ENCODE measurements around the gene COBL.

Gene COBL

GRCh38 chr7:51321961-51322515, 5.4 kb upstream of the COBL start:
- TF ChIP-seq TAF1 (IDR thresholded peaks at IDR 0.05; ENCODE audit: borderline replicate concordance, insufficient read depth, low read length) (no peak), SIN3A (IDR thresholded peaks at IDR 0.05; ENCODE audit: borderline replicate concordance, insufficient read depth, low read length) (no peak), POLR2AphosphoS5 (IDR thresholded peaks at IDR 0.05; ENCODE audit: low read depth, low read length) (no peak), FOXP2 (optimal IDR thresholded peaks at IDR 0.05; ENCODE audit: borderline replicate concordance, extremely low read depth, extremely low read length, insufficient read depth) (no peak), REST (IDR thresholded peaks at IDR 0.05; ENCODE audit: insufficient read depth in 1 of 2, low read depth in 2 of 2, low read length in 2 of 2) (no peak)

GRCh38 chr7:51318886-51319579, 2.4 kb upstream of the COBL start:
- no peak for TF ChIP-seq REST (IDR thresholded peaks at IDR 0.05; ENCODE audit: insufficient read depth in 1 of 2, low read depth in 2 of 2, low read length in 2 of 2)
- no peak for TF ChIP-seq SIN3A (IDR thresholded peaks at IDR 0.05; ENCODE audit: borderline replicate concordance, insufficient read depth, low read length)
- TF ChIP-seq POLR2AphosphoS5 (IDR thresholded peaks at IDR 0.05; ENCODE audit: low read depth, low read length), result no peak
- no peak for TF ChIP-seq TAF1 (IDR thresholded peaks at IDR 0.05; ENCODE audit: borderline replicate concordance, insufficient read depth, low read length)
- TF ChIP-seq FOXP2 (optimal IDR thresholded peaks at IDR 0.05; ENCODE audit: borderline replicate concordance, extremely low read depth, extremely low read length, insufficient read depth), result no peak

GRCh38 chr7:51318001-51318400, 1.4 kb upstream of the COBL start:
- TF ChIP-seq FOXP2 (optimal IDR thresholded peaks at IDR 0.05; ENCODE audit: borderline replicate concordance, extremely low read depth, extremely low read length, insufficient read depth) (no peak), TAF1 (IDR thresholded peaks at IDR 0.05; ENCODE audit: borderline replicate concordance, insufficient read depth, low read length) (no peak), POLR2AphosphoS5 (IDR thresholded peaks at IDR 0.05; ENCODE audit: low read depth, low read length) (no peak), SIN3A (IDR thresholded peaks at IDR 0.05; ENCODE audit: borderline replicate concordance, insufficient read depth, low read length) (no peak), REST (IDR thresholded peaks at IDR 0.05; ENCODE audit: insufficient read depth in 1 of 2, low read depth in 2 of 2, low read length in 2 of 2) (no peak)

- TF ChIP-seq POLR2AphosphoS5 (IDR thresholded peaks at IDR 0.05; ENCODE audit: low read depth, low read length), result no peak
- no peak for TF ChIP-seq FOXP2 (optimal IDR thresholded peaks at IDR 0.05; ENCODE audit: borderline replicate concordance, extremely low read depth, extremely low read length, insufficient read depth)
- TF ChIP-seq SIN3A (IDR thresholded peaks at IDR 0.05; ENCODE audit: borderline replicate concordance, insufficient read depth, low read length), result no peak
- no peak for TF ChIP-seq REST (IDR thresholded peaks at IDR 0.05; ENCODE audit: insufficient read depth in 1 of 2, low read depth in 2 of 2, low read length in 2 of 2)
- no peak for TF ChIP-seq TAF1 (IDR thresholded peaks at IDR 0.05; ENCODE audit: borderline replicate concordance, insufficient read depth, low read length)
Measured at GRCh38 chr7:51317582-51317910, 937 bp upstream of the COBL start.

Data from PFSK-1 (cell line).